Stimulated activated CD4-positive, alpha-beta T cell treated with anti-CD3 and anti-CD28 coated beads, Interleukin-2, amount 100 ng/mL, for 4 hours (primary cell): ENCODE measurements around the gene OXNAD1.

Experiments
- DNase-seq: peaks from one replicate; pipeline ENCODE4 v3.0.0-alpha.2; 2020; ENCODE audit warnings: low read depth

Gene OXNAD1, protein sequence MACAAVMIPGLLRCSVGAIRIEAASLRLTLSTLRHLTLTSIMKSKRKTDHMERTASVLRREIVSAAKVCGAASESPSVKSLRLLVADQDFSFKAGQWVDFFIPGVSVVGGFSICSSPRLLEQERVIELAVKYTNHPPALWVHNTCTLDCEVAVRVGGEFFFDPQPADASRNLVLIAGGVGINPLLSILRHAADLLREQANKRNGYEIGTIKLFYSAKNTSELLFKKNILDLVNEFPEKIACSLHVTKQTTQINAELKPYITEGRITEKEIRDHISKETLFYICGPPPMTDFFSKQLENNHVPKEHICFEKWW

DNA sequence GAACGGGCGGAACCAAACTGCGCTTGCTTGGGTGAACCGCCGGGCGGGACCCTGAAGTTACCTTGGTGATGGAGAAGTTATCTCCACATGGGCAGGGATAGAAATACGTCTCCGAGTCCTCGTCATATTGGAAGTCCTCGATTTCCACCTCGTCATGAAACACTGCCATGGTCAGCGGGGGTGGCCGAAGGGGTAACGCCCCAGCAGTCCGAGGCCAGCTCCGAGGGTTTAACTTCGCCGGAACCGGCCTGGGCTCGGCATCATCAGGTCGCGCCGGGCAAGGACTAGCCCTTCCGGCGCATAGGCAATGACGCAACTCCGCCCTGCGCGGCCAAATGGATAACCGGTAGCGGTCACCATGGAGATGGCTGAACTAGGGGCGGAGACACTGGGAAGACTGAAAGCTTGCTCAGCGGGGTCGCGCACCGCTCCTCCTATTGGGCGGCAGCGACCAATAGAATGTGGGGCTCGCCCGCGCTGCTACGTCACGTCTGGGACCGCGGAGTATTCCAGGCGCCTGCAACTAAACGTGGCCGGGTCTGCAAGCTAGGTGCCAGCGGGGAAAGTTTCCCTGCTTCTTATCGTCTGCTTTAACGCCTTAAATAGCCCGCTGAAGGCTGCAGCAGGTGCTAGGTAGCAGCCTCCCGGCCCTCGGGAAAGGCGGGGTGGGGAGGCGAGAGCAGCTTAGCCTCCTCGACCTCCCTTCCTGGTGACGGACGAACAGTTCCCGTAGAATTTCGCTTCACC, at the start of gene OXNAD1, which contains the start of gene DPH3:
Gene OXNAD1, plus strand, starts transcription at position 505 of the 747 bp plus-strand sequence. CDS start 5,741 bp downstream, outside the sequence.
Gene DPH3, minus strand, starts transcription at position 236 of the 747 bp plus-strand sequence. Its CDS starts 67 bp downstream, at position 169.
- peak; percentile 99 for DNase-seq

DNA sequence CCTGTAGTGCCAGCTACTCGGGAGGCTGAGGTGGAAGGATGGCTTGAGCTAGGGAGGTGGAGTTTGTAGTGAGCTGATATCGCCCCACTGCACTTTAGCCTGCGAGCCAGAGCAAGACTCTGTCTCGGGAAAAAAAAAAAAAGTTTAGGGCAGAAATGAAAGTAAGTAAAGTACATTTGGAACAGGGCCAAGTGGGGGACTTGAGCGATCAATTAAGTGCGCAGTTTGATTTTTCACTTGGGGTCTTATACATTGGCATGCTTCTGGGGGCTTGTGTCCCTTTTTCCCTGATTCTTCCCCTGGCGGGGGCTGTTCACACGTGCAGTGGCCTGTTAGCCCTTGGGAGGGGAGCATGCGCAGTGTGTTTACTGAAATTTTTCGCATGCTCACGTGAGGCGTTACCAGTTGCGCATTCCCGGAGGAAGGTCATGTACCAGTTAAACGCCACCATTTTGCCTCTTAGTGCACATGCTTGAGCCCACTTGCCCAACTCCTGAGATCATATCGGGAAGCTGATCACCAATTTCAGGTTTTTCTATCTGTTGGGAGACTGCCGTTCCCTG, 48.6 kb upstream of the OXNAD1 start:
- DNase-seq, result no peak

DNA sequence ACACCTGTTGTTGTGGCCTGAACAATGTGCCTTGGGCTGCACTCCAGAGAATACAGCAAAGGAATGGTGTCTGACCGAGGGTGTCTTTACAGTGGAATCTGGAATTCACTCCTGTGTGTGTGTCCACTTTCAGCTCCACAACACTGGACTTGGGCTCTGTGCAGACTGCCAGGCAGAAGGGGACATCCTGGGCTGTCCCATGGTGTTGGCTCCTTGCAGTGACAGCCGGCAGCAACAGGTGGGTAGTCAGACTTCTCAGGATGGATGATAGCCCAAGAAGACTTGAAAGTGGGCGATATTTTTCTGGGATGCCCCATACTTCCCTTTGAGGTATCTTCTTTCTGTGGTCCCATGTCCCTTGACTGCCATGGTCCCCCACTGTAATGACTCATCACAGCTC, 45.2 kb upstream of the OXNAD1 start:
- DNase-seq, result no peak

DNA sequence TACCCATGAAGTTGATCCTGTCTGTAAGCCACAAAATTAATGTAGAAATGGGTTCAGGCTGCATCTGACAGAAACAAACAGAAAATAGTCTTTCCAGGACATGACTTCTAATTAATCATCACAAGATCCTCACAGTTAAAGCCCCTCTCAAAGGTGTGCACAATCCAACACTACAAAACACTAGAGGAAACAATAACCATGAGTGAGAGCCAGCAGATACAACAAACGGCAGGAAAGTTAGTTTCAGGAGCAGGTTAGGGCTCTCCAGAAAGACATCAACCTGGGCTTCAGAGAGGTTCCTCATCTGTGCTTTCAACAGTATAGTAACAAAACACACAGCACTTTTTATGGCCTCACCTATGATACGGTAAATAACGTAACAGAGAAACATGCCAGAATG, 43.0 kb upstream of the OXNAD1 start:
- DNase-seq, result no peak

DNA sequence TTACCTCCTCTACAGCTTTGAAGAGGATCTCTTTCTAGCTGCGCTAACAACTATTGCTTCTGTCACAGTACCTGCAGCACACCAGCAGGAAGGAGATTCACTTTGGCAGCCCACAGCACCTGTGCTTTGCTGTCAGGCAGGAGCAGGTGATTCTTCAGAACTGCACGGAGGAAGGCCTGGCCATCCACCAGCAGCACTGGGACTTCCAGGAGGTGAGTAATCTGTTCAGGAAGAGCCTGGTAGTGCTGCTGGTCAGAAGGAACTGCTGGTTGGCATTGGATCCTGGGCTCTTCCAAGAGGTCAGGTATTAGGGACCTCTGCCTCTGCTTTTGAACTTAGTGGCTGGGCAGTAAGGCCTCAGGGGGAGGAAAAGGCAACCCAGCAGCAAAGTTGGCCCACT, 42.5 kb upstream of the OXNAD1 start:
- DNase-seq, result no peak

DNA sequence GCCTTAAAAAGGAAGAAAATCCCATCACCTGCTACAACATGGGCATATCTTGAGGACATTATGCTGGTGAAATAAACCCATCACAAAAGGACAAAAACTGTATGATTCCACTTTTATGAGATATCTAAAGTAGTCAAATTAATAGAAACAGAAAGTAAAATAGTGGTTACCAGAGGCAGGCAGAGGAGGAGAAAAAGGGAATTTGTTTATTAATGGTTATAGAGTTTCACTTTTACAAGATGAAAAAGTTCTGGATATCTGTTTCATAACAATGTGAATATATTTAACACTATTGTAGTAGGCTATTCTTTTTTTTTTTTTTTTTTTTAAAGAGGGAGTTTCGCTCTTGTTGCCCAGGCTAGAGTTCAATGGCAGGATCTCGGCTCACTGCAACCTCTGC, 40.7 kb upstream of the OXNAD1 start:
- no peak for DNase-seq

DNA sequence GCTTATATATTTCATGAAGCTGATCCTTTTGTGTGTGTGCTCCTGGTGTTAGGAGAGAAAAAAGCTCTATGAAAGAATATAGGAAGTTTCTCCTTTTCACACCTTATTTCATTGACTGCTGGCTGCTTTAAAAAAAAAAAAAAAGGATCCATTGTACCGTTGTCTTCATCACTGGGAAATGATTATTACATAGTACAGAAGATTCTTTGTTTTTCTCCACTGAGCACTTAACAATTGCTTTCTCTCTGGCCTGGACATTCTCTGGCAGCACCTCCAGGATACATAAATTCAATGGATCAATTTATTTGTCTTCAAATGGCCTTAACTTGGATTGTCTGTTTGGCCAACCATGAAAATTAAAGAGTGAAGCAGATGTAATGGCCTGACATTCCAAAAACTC, 37.4 kb upstream of the OXNAD1 start:
- no peak for DNase-seq

DNA sequence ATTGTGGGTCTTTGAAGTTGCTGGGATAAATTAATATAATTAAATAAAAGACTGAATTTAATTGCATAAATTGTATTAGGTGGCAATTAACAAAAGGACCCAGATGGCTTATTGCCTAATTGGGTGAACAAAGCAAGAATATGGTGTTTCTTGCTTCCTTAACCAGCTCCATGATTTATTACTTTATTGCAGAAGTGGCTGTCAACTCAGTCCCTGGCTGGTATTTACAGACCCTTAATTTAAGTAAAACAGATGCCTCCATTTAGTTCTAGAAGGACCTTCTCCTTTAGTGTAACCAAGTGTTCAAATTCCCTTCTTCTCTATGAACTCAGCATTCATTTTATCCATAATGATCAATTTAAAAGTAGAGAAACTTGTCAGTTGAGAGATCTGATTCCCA, 35.3 kb upstream of the OXNAD1 start:
- DNase-seq, result no peak

DNA sequence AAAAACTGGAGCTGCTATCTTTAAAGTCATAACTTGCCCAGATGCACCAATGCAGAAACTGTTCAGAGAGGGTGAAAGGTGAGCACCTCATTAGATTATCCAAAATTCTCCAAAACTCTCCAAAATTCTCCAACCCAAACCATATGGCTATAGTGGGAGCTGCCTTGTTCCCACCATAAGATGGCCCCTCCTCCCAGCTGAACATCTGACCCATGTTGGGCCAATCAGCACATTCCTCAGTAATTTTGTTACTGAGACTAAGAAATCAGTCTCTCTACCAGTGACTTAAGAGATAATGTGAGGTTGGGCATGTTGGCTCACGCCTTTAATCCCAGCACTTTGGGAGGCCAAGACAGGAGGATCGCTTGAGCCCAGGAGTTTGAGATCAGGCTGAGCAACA, 33.0 kb upstream of the OXNAD1 start:
- no peak for DNase-seq

DNA sequence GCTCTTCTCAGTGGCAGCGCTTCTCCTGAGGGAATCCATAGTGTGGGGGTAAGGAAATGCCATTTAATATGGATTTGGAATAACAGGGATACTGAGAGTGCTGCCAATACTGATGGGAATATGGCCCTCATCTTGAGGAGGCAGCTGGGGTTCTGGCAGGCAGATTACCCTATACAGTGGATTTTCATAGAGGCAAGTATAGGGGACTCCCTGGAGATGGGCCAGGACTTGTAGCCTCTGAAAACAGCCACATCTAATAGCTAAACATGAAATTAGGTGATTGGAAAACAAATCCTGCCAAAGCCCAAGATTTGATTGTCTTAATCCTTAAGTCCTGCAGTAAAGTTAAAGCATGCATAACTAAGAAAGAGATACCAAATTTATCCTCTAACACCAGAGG, 31.2 kb upstream of the OXNAD1 start:
- no peak for DNase-seq

DNA sequence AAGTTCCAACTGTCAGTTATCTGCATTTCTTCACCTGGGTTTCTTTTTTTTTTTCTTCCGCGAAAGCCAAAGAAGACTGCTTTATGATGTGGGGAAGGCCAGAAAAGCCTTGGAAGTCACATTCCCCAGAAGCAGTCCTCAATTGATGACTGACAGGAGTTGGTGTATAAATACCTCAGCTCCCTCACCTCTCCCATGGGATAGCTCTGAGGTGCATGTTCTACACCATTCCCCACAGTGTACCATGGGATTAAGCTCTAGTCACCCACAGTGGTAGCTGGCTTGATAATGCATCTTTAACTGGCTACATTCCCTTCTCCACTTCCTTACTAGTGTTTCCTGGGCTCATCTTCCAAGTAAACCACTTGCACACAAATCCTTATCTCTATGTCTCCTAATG, 30.7 kb upstream of the OXNAD1 start:
- no peak for DNase-seq

DNA sequence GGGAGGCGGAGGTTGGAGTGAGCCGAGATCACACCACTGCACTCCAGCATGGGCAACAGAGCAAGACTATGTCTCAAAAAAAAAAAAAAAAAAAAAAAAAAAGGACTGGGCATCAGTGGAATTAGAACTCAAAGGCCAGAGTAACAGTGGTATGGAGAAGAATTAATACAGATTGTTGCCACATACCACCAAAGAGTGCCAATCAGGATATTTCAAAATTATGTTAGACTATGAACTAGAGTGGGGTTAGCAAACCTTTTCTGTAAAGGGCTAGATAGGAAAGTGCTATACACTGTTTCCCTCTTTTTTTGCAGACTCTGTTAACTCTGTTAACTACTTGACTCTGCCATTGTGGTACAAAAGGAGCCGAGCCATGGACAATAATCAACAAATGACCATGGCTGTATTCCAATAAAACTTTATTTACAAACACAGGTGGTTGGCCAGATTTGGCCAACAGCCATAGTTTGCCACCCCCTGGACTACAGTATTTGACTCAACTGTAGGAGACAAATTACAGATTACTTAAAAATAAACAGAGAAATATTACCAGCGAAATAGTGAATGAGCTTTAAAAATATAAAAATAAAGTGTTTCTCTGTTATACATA, 28.9 kb upstream of the OXNAD1 start:
- DNase-seq, result no peak

DNA sequence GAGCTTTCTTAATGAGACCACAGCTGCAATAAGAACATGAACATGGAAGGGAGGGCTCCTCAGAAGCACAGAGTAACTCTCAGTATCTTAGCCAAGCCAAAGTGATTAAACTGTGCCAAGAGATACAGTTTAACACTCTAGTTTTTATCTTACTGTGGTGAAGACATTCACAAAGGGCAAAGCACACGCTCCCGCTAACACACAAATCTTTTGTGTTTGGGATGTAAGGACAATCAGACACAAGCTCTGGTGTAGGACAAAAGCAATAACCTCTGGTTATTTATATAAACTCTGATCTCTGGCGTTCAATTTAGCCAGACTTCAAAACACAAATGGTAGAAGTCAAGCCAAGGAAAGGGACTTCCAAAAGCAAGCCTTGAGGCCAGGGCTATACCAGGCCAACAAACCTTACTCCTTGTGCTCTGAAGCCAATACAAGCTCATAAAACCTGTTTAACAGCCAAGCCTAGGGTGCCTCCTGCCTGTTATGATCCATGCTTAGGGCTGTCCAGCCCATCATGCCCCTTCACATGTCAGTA, 28.1 kb upstream of the OXNAD1 start:
- no peak for DNase-seq

DNA sequence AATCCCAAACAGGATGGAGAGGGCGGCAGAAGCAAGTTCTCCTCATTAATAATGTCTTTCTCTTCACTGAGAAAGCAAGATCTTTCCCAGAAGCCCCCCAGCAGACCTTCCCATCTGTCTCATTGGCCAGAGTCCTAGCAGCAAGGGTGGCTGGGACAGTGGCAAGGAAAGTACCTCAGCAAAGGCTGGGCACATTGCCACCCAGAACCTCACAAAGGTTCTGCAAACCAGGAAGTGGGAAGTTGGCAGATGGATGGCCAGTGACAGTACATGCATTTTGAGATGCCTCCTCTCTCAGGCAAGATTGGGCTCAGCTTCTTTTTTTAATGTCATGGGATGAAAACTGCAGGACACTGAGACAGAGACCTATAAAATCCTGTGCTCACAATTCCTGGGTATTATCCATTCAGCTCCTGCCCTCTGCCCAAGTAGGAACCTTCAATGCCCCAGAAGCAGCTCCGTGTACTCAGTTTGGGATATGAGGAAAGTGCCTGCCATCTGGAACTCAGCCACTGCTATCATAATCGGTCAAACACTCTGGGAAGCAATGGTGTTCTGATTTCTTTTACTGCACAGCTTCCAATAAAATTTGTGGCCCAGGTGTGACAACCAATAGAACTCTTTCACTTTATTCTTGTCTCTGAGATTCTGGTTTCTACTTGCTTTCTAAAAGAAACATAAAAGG, 25.8 kb upstream of the OXNAD1 start:
- no peak for DNase-seq

DNA sequence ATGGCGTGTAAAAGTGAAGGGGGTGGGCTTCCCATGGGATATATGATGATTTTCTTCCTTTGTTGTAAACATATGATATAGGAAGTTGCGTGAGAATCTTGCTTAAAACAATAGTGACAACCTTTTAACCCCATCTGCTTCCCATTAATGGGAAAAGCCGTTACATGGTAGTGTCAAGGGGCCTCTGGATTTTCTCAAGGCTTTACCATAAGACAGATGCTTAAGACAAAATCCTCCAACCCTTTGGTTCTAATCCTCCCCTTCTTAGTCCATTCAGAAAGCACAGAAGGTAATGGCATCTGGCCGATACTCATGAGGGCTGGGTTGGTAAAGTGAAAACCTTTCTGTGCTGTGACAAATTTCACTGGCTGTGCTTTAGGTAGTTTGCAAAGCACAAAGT, 25.2 kb upstream of the OXNAD1 start:
- no peak for DNase-seq

DNA sequence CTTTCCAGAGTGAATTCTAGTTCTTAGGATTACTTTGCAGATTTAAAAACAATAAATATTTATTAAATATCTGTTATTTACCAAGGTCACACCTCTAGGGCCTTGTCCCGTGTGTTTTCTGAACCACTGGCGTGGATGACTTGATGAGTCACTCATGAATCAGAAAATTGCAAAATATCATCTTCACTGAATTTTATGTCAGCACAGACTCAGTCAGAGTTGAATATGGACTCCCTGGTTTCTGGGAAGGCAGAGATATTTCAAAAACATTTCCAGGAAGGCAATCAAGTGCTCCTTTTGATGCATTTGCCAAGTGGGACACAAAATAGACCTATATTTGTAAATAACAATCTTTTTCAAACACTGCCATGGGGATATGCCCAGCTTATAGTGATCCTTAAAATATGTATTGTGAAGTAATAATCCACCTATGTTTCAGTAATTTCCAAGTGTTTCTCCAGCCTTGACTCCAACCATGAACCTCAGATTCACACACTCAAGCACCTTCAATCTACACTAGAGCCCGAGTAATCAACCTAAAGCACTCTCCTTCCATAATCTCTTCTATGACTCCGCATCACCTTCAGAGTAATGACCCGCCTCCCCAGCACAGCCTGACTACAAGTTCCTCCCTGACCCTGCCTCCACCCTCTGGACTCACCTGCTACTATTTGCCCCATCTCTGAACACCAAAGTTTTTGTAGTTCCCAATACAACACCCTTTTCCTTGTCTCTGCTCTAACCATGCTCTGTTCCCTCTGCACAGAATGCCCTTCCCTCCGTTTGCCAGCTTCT, 24.6 kb upstream of the OXNAD1 start:
- DNase-seq, result no peak

DNA sequence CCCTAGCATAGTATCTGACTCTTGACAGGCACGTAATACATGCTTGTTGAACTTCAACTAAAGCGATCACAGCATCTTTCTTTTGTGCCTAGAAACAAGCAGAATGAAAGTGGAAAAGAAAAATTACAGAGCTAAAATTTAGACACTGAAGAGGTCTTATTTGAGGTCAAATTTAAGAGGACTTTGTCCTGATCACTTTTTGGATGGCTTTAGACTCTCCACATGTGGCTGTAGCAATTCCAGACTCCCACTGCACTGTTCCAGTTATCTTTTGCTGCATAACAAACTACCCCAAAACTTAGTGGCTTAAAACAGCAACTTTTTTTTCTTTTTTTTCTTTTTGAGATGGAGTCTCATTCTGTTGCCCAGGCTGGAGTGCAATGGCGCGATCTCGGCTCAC, 23.8 kb upstream of the OXNAD1 start:
- no peak for DNase-seq

DNA sequence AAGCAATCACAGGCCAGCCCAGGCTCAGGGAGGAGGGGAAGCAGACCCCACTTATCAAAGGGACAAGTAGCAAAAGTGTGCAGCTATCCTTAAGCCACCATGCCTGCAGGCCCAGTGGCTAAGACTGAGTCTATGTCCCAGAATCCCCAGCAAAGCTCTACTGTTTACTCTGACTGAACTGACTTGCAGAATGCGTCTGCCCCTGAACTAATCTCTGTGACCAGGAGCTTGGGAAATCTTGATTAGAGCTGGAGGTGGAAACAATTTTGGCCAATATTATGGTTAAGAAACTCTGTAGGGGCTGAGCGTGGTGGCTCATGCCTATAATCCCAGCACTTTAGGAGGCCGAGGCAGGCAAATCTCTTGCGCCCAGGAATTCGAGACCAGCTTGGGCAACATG, 22.8 kb upstream of the OXNAD1 start:
- no peak for DNase-seq

DNA sequence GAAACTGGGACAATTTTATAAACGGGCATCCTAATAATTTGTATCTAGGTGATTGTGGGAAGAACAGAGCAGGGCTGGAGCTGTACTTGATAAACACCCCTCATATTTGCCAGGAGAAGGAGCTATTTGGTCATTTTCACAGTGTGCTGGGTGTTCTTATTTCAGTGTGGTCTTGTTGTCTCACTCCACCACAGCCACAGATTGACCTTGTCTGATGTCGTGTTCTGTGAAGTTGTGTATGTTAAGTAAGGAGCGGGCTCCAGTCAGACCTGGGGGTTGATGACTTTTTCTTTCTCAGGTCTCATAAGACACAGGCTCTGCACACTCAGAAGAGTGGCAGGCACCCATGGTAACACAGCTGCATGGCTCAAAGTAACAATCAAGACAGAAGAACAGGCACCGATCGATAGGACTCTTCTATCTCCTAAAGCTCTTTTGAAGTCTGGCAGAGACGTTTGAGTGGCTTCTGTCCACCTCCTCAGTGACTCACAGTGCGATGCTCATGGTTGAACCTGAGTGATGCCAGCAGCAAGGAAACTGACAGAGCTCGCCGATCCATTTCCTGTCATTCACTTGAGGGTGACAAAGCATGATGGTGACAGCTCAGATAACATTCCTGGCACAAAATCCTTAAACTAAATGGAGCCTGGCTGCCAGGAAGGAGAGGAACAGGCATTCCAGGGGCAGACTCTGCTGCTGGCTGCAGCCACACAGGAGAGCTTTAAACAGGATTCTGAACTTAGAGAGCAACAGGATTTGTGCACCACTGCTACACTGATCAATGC, 21.1 kb upstream of the OXNAD1 start:
- no peak for DNase-seq

DNA sequence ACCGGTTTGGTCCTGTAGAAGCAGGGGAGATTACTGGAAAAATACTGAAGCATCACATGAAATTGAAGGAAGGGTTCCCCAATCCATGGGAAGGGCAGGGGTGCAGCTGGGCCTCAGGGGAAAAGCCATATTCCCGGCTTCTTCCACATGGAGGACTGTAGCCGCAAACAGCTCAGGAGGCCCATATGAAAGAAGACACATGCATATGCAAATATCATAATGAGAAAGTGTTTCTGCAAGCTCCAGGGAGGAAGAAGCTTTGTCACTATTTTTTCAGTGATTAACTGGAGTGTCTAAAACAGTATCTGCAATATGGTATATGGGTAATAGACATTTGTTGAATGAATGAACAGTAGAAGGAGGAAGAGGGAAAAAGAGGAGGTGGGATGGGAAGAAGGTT, 19.4 kb upstream of the OXNAD1 start:
- no peak for DNase-seq
